ENCODE data around the gene SEC23IP.
"Not testable (repeated sequence)": the region's sequence is repeated elsewhere in the genome, so short reads cannot be mapped to it uniquely, and the experiment has no call there.

SEC23IP gene

GRCh38 chr10:119867317-119867716 lies 25.2 kb upstream of the SEC23IP start:
- ATAC-seq, result no peak

GRCh38 chr10:119869398-119869797 lies 23.1 kb upstream of the SEC23IP start:
- peaks cover 58% of the 10 kb centered on the region for H3K4me1 Mint-ChIP-seq
- H3K36me3 Mint-ChIP-seq (ENCODE audit: low read depth), result peaks cover 36% of the 10 kb centered on the region
- H3K4me3 Mint-ChIP-seq, result peak overlapping the region; percentile 37
- ATAC-seq, H3K9me3 Mint-ChIP-seq, DNase-seq, H3K27ac Mint-ChIP-seq, H3K27me3 Mint-ChIP-seq: not testable (repeated sequence)

More at GRCh38 chr10:119867317-119867716, 25.2 kb upstream of the SEC23IP start:
- Mint-ChIP-seq H3K9me3 (peaks cover 6% of the 10 kb centered on the region), H3K4me1 (peaks cover 63% of the 10 kb centered on the region), H3K36me3 (ENCODE audit: low read depth) (peaks cover 44% of the 10 kb centered on the region), H3K4me3 (no peak overlapping the region), H3K27ac (no peak overlapping the region), H3K27me3 (no peaks in the 10 kb centered on the region)
- no peak for DNase-seq

GRCh38 chr10:119871881-119872609 lies 20.5 kb upstream of the SEC23IP start:
- H3K4me3 Mint-ChIP-seq, result peak overlapping the region; percentile 93
- peak; percentile 62 for DNase-seq
- peaks cover 47% of the 10 kb centered on the region for H3K4me1 Mint-ChIP-seq
- ATAC-seq, result peak; percentile 20
- H3K36me3 Mint-ChIP-seq (ENCODE audit: low read depth), result peaks cover 20% of the 10 kb centered on the region
- H3K27me3 Mint-ChIP-seq, result no peaks in the 10 kb centered on the region
- peak overlapping the region; percentile 88 for H3K27ac Mint-ChIP-seq
- no peaks in the 10 kb centered on the region for H3K9me3 Mint-ChIP-seq

GRCh38 chr10:119872610-119872859 lies 20.0 kb upstream of the SEC23IP start, which contains the start of gene MCMBP:
TSS of gene MCMBP (minus strand) at chr10:119872843. CDS start at chr10:119872584, 259 bp downstream.
- DNase-seq, result no peak
- H3K27me3 Mint-ChIP-seq, result no peaks in the 10 kb centered on the region
- ATAC-seq, result peak; percentile 2
- peak within 1 kb of the TSS; percentile 91 for H3K27ac Mint-ChIP-seq
- peaks cover 17% of the 10 kb centered on the region for H3K36me3 Mint-ChIP-seq (ENCODE audit: low read depth)
- H3K9me3 Mint-ChIP-seq, result no peaks in the 10 kb centered on the region
- peaks cover 44% of the 10 kb centered on the region for H3K4me1 Mint-ChIP-seq
- peak within 1 kb of the TSS; percentile 93 for H3K4me3 Mint-ChIP-seq

GRCh38 chr10:119872860-119873681 lies 19.5 kb upstream of the SEC23IP start:
- Mint-ChIP-seq H3K9me3 (no peaks in the 10 kb centered on the region), H3K36me3 (ENCODE audit: low read depth) (peaks cover 14% of the 10 kb centered on the region), H3K4me1 (peaks cover 41% of the 10 kb centered on the region), H3K27ac (peak overlapping the region; percentile 91), H3K4me3 (peak overlapping the region; percentile 83), H3K27me3 (no peaks in the 10 kb centered on the region)
- ATAC-seq (peak; percentile 95), DNase-seq (peak; percentile 90)

- H3K9me3 Mint-ChIP-seq, result no peaks in the 10 kb centered on the region
- ATAC-seq (no peak), DNase-seq (no peak)
- no peak overlapping the region for H3K4me3 Mint-ChIP-seq
- H3K36me3 Mint-ChIP-seq (ENCODE audit: low read depth), result no peaks in the 10 kb centered on the region
- no peak overlapping the region for H3K27ac Mint-ChIP-seq
- peaks cover 6% of the 10 kb centered on the region for H3K4me1 Mint-ChIP-seq
- H3K27me3 Mint-ChIP-seq, result no peaks in the 10 kb centered on the region
Measured at GRCh38 chr10:119878524-119878923, 14.0 kb upstream of the SEC23IP start.

GRCh38 chr10:119883901-119884611 lies 8.5 kb upstream of the SEC23IP start:
- not testable (repeated sequence) for H3K27ac Mint-ChIP-seq

GRCh38 chr10:119886070-119886469 lies 6.5 kb upstream of the SEC23IP start:
- not testable (repeated sequence) for DNase-seq; H3K4me3 Mint-ChIP-seq; H3K4me1 Mint-ChIP-seq; H3K9me3 Mint-ChIP-seq; H3K27ac Mint-ChIP-seq; H3K36me3 Mint-ChIP-seq (ENCODE audit: low read depth); ATAC-seq; H3K27me3 Mint-ChIP-seq

More at GRCh38 chr10:119883901-119884611, 8.5 kb upstream of the SEC23IP start:
- not testable (repeated sequence) for H3K4me3 Mint-ChIP-seq; H3K9me3 Mint-ChIP-seq; H3K36me3 Mint-ChIP-seq (ENCODE audit: low read depth); H3K27me3 Mint-ChIP-seq; ATAC-seq; DNase-seq; H3K4me1 Mint-ChIP-seq

- not testable (repeated sequence) for DNase-seq; H3K27ac Mint-ChIP-seq; H3K36me3 Mint-ChIP-seq (ENCODE audit: low read depth); ATAC-seq; H3K9me3 Mint-ChIP-seq; H3K27me3 Mint-ChIP-seq; H3K4me3 Mint-ChIP-seq
- peaks cover 15% of the 10 kb centered on the region for H3K4me1 Mint-ChIP-seq
Measured at GRCh38 chr10:119888715-119889114, 3.8 kb upstream of the SEC23IP start.

GRCh38 chr10:119889201-119889600 lies 3.3 kb upstream of the SEC23IP start:
- DNase-seq; H3K27me3 Mint-ChIP-seq; H3K27ac Mint-ChIP-seq; H3K9me3 Mint-ChIP-seq; H3K36me3 Mint-ChIP-seq (ENCODE audit: low read depth); H3K4me3 Mint-ChIP-seq; ATAC-seq: not testable (repeated sequence)
- H3K4me1 Mint-ChIP-seq, result peaks cover 20% of the 10 kb centered on the region

GRCh38 chr10:119890307-119890706 lies 2.2 kb upstream of the SEC23IP start:
- not testable (repeated sequence) for H3K36me3 Mint-ChIP-seq (ENCODE audit: low read depth); H3K4me3 Mint-ChIP-seq; H3K27me3 Mint-ChIP-seq; H3K9me3 Mint-ChIP-seq; DNase-seq; ATAC-seq; H3K27ac Mint-ChIP-seq
- peaks cover 26% of the 10 kb centered on the region for H3K4me1 Mint-ChIP-seq

- H3K27ac Mint-ChIP-seq, result peak overlapping the region; percentile 100
- peaks cover 15% of the 10 kb centered on the region for H3K36me3 Mint-ChIP-seq (ENCODE audit: low read depth)
- DNase-seq, ATAC-seq, H3K27me3 Mint-ChIP-seq, H3K9me3 Mint-ChIP-seq: not testable (repeated sequence)
- peaks cover 41% of the 10 kb centered on the region for H3K4me1 Mint-ChIP-seq
- peak overlapping the region; percentile 100 for H3K4me3 Mint-ChIP-seq
Measured at GRCh38 chr10:119891849-119892187, 712 bp upstream of the SEC23IP start.

- DNase-seq (no peak), ATAC-seq (no peak)
- Mint-ChIP-seq H3K4me3 (peak overlapping the region; percentile 100), H3K9me3 (peaks cover 8% of the 10 kb centered on the region), H3K27me3 (no peaks in the 10 kb centered on the region), H3K27ac (peak overlapping the region; percentile 100), H3K36me3 (ENCODE audit: low read depth) (peaks cover 19% of the 10 kb centered on the region), H3K4me1 (peaks cover 47% of the 10 kb centered on the region)
Measured at GRCh38 chr10:119893074-119893473, 544 bp downstream of the SEC23IP start.

GRCh38 chr10:119893845-119894427 lies 1.4 kb downstream of the SEC23IP start:
- Mint-ChIP-seq H3K4me1 (peaks cover 52% of the 10 kb centered on the region), H3K27me3 (no peaks in the 10 kb centered on the region), H3K27ac (peak overlapping the region; percentile 61), H3K4me3 (peak overlapping the region; percentile 100), H3K36me3 (ENCODE audit: low read depth) (peaks cover 28% of the 10 kb centered on the region), H3K9me3 (peaks cover 8% of the 10 kb centered on the region)
- DNase-seq (no peak), ATAC-seq (no peak)
